Uterus (tissue), 4 donors: Measurements from ENCODE around the gene LEPR. TPM values are rescaled to one million over a fixed set of nuclear protein-coding genes. Genes with fewer than 3 reads are reported as not detected.

Experiments used
- DNase-seq, 2 donors: peaks; one replicate each; pipeline ENCODE4 v3.0.0-alpha.2; 2019 to 2020
- H3K27ac ChIP-seq, 2 donors: fragments of 200-600 bp; sonication (generic); 1 replicate in 1 of 2; 2 replicates in 1 of 2; pipeline ENCODE4 v1.5.1; 2016 to 2018
- H3K27me3 ChIP-seq, 2 donors: fragments of 200-600 bp; sonication (generic); one replicate each; pipeline ENCODE4 v1.5.1; 2018 to 2019; ENCODE audit warnings: control low read depth in 1 of 2
- H3K36me3 ChIP-seq, 2 donors: fragments of 200-600 bp; sonication (generic); one replicate each; pipeline ENCODE4 v1.5.1; 2019; ENCODE audit warnings: control low read depth in 1 of 2
- H3K4me1 ChIP-seq, 2 donors: fragments of 200-600 bp; sonication (generic); one replicate each; pipeline ENCODE4 v1.5.1; 2018 to 2019; ENCODE audit warnings: control low read depth in 1 of 2
- H3K4me3 ChIP-seq, 2 donors: fragments of 200-600 bp; sonication (generic); 1 replicate in 1 of 2; 2 replicates in 1 of 2; pipeline ENCODE4 v1.5.1; 2018 to 2019; ENCODE audit warnings: mild to moderate bottlenecking in 1 of 2
- H3K9me3 ChIP-seq, 2 donors: fragments of 200-600 bp; sonication (generic); one replicate each; pipeline ENCODE4 v1.5.1; 2019; ENCODE audit warnings: control low read depth in 1 of 2
- POLR2A ChIP-seq, 2 donors: fragments of 450-650 bp; IDR thresholded peaks; one replicate each; pipeline ENCODE4 v1.6.1; 2016; ENCODE audit warnings: antibody characterized with exemption in 2 of 2, mild to moderate bottlenecking in 1 of 2, moderate library complexity in 1 of 2
- intact Hi-C: fragments of 100-400 bp; cut with DNase I; formaldehyde crosslinking; loops from one replicate; pipeline ENCODE4 v1.15.1; 2023; ENCODE audit warnings: low total_unique reads
- total RNA-seq, 4 donors: library from RNA; depleted of rRNA in 3 of 4; stranded (reverse); fragments of >200 nt in 3 of 4; gene quantifications; one replicate each; pipeline versions ENCODE4 v1.1.0 to v1.2.4, GENCODE V29; 2014 to 2023
- TF ChIP-seq, protein P1 (sequence below), 4 experiments: fragments of 200-600 bp in 2 of 4; fragments of 450-650 bp in 2 of 4; sonication (generic) in 2 of 4; IDR thresholded peaks; one replicate each; pipeline ENCODE4 v1.5.1; 2016 to 2019; ENCODE audit warnings: antibody characterized with exemption in 4 of 4, mild to moderate bottlenecking in 2 of 4, moderate library complexity in 1 of 4
- donor health status: DM: yes; HTN: yes; CAD: no.

The LEPR gene
- total RNA-seq, 4 donors from 2014 or later, result 55.0 to 87.0 (median 57.9) TPM

DNA sequence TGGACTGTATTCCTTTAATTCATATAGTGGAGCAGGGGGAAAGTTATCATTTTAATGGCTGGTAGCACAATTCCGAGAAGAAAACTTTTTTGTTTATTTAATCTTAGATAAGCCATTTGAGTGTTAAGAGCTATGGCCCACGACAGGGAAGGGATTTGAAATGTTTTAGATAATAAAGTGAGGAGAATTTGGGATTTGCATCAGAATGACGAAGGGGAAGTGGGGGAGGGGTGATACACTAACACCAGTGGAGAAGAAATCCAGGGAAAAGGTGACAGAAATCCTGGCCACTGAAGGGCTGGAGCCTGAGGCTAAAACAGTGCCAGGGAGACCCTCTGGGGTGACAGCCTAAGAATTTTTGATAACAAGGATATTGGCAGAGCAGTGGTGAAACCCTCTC, 21.0 kb downstream of the LEPR start:
- Histone ChIP-seq H3K27me3 (no peaks in the 10 kb centered on the region), H3K4me3 (no peak overlapping the region), H3K9me3 (no peaks in the 10 kb centered on the region), H3K4me1 (no peaks in the 10 kb centered on the region), H3K36me3 (no peaks in the 10 kb centered on the region), H3K27ac (no peak overlapping the region)
- intact Hi-C loops, result no loop called here
- DNase-seq, result no peak
- TF ChIP-seq, protein P1, sequence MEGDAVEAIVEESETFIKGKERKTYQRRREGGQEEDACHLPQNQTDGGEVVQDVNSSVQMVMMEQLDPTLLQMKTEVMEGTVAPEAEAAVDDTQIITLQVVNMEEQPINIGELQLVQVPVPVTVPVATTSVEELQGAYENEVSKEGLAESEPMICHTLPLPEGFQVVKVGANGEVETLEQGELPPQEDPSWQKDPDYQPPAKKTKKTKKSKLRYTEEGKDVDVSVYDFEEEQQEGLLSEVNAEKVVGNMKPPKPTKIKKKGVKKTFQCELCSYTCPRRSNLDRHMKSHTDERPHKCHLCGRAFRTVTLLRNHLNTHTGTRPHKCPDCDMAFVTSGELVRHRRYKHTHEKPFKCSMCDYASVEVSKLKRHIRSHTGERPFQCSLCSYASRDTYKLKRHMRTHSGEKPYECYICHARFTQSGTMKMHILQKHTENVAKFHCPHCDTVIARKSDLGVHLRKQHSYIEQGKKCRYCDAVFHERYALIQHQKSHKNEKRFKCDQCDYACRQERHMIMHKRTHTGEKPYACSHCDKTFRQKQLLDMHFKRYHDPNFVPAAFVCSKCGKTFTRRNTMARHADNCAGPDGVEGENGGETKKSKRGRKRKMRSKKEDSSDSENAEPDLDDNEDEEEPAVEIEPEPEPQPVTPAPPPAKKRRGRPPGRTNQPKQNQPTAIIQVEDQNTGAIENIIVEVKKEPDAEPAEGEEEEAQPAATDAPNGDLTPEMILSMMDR (IDR thresholded peaks at IDR 0.05), result no peak
- TF ChIP-seq POLR2A (IDR thresholded peaks at IDR 0.05), result no peak

DNA sequence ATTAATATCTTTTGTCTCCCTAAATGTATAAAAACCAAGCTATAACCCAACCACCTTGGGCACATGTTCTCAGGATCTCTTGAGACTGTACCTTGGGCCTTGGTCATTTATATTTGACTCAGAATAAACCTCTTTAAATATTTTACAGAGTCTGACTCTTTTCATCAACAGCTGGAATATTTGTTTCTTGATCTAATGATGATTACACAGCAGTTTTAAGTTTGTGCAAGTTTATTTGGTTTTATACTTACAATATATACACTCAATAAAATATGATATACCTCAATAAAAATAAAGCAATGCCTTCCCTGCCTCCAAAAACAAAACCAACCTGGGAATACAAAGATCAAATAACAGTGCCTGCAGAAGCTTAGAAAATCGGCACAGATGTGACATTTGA, 22.0 kb downstream of the LEPR start:
- H3K27me3 ChIP-seq, result no peaks in the 10 kb centered on the region
- TF ChIP-seq, protein P1 (IDR thresholded peaks at IDR 0.05), result no peak
- no peak for TF ChIP-seq POLR2A (IDR thresholded peaks at IDR 0.05)
- H3K27ac ChIP-seq, result no peak overlapping the region
- no peaks in the 10 kb centered on the region for H3K9me3 ChIP-seq
- H3K4me1 ChIP-seq, result no peaks in the 10 kb centered on the region
- intact Hi-C loops, result no loop called here
- no peak for DNase-seq
- H3K36me3 ChIP-seq, result no peaks in the 10 kb centered on the region
- no peak overlapping the region for H3K4me3 ChIP-seq

DNA sequence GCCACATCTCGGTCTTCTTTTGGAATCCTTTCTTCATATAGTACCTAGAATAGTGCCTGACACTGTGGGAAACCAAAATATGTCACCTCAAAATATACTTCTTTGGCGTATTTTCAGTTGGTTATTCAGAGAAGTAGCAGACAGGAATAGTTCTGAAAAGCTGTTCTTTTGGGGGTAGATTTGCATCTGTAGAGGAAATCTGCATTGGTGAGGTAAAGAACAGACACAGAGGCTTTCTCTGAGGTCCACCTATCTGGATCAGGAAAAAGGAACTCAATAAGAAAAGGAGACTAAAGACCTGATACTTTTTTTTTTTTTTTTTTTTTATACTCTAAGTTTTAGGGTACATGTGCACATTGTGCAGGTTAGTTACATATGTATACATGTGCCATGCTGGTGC, 23.2 kb downstream of the LEPR start:
- no peaks in the 10 kb centered on the region for H3K4me1 ChIP-seq
- intact Hi-C loops, result no loop called here
- no peaks in the 10 kb centered on the region for H3K9me3 ChIP-seq
- no peaks in the 10 kb centered on the region for H3K36me3 ChIP-seq
- H3K27ac ChIP-seq, result no peak overlapping the region
- no peak overlapping the region for H3K4me3 ChIP-seq
- TF ChIP-seq, protein P1 (IDR thresholded peaks at IDR 0.05), result no peak
- no peak for TF ChIP-seq POLR2A (IDR thresholded peaks at IDR 0.05)
- no peaks in the 10 kb centered on the region for H3K27me3 ChIP-seq
- DNase-seq, result no peak

DNA sequence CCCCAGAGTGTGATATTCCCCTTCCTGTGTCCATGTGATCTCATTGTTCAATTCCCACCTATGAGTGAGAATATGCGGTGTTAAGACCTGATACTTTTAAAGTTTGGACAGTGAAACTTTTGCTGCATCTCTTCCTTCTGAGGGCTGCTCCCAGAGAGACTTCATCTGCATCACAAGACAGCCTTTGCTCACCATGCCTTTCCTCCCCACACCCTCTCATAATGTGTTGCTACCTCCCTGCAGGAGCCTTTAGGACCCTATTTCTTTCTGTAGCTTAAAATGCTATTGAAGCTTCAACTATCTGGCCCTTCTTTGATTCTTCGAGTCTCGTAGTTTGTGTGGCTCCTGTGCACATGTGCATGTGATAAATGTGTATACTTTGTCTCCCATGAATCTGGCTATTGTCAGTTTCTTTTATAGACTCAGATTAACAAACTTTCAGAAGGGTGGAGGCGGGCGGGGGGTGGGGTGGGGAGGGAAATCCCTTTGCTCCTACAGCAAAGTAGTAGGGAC, 23.7 kb downstream of the LEPR start:
- H3K4me3 ChIP-seq, result no peak overlapping the region
- H3K27me3 ChIP-seq, result no peaks in the 10 kb centered on the region
- TF ChIP-seq POLR2A (IDR thresholded peaks at IDR 0.05), result no peak
- H3K4me1 ChIP-seq, result no peaks in the 10 kb centered on the region
- DNase-seq, result no peak
- no peak overlapping the region for H3K27ac ChIP-seq
- intact Hi-C loops, result no loop called here
- no peaks in the 10 kb centered on the region for H3K36me3 ChIP-seq
- no peaks in the 10 kb centered on the region for H3K9me3 ChIP-seq

DNA sequence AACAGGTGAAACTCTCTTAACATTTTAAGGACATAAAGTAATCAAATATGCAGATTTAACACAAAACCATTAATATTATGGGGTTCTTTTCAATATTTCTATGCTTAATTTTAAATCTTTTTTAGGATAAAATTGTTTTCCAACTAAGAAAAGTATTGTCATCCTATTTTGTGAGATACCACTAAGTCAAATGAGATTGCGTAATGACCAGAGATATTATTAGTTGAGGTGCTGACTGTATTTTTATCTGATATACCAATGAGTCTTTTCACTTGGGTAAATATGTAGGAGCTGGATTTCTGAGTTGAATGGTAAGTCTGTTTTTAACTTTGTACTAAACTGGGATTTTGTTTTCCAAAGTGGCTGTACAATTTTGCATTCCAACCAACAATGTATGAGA, 25.4 kb downstream of the LEPR start:
- H3K4me3 ChIP-seq, result no peak overlapping the region
- no peaks in the 10 kb centered on the region for H3K27me3 ChIP-seq
- H3K36me3 ChIP-seq, result no peaks in the 10 kb centered on the region
- H3K4me1 ChIP-seq, result no peaks in the 10 kb centered on the region
- DNase-seq, result no peak
- H3K27ac ChIP-seq, result no peak overlapping the region
- TF ChIP-seq, protein P1 (IDR thresholded peaks at IDR 0.05), result no peak
- no peak for TF ChIP-seq POLR2A (IDR thresholded peaks at IDR 0.05)
- H3K9me3 ChIP-seq, result no peaks in the 10 kb centered on the region
- intact Hi-C loops, result no loop called here
